OCI-LY7 (cell line): ENCODE measurements around the gene CMSS1. TPM values are rescaled to one million over a fixed set of nuclear protein-coding genes. Genes with fewer than 3 reads are reported as not detected.

Experiments used
- BruUV-seq: library from RNA; stranded (reverse); fragments of 400-500 nt; replicated peaks from 2 replicates; lab custom pipeline; 2021; lab: Mats Ljungman, UMichigan
- CTCF ChIA-PET: fragments of 300-600 bp; sonication (Branson Sonifier 250); formaldehyde crosslinking; loops from one replicate; lab custom pipeline; 2022; ENCODE audit warnings: antibody characterized with exemption; ENCODE audit not compliant: unreplicated experiment; lab: Charles Lee
- POLR2A ChIA-PET: fragments of 300-600 bp; sonication (Branson Sonifier 250); formaldehyde crosslinking; loops from one replicate; lab custom pipeline; 2022; ENCODE audit warnings: antibody characterized with exemption; lab: Charles Lee
- DNase-seq: peaks from one replicate; pipeline ENCODE4 v3.0.0-alpha.2; 2015; ENCODE audit warnings: low spot score
- H2AFZ ChIP-seq: fragments of 200-600 bp; sonication (generic), shearing (Covaris generic); 2 replicates; pipeline ENCODE4 v1.6.1; 2014; ENCODE audit warnings: mild to moderate bottlenecking, antibody characterized with exemption, low read length, moderate library complexity
- H3K27ac ChIP-seq: fragments of 200-600 bp; sonication (generic); 2 replicates; pipeline ENCODE4 v1.5.1; 2014; ENCODE audit warnings: mixed run types, low read depth, mild to moderate bottlenecking, moderate library complexity, low read length, inconsistent platforms; ENCODE audit not compliant: poor library complexity, severe bottlenecking
- H3K36me3 ChIP-seq: fragments of 200-600 bp; sonication (generic); 2 replicates; pipeline ENCODE4 v1.6.1; 2014; ENCODE audit warnings: mild to moderate bottlenecking, antibody characterized with exemption, low read length, moderate library complexity, mixed read lengths; ENCODE audit not compliant: insufficient read depth
- H3K4me1 ChIP-seq: fragments of 200-600 bp; sonication (generic); 2 replicates; pipeline ENCODE4 v1.5.1; 2014; ENCODE audit warnings: mild to moderate bottlenecking, low read length; ENCODE audit not compliant: insufficient read depth, poor library complexity, severe bottlenecking
- H3K4me2 ChIP-seq: fragments of 200-600 bp; sonication (generic); 2 replicates; pipeline ENCODE4 v1.6.1; 2014; ENCODE audit warnings: mild to moderate bottlenecking, low read length
- H3K4me3 ChIP-seq: fragments of 200-600 bp; sonication (generic); 2 replicates; pipeline ENCODE4 v1.5.1; 2014; ENCODE audit warnings: mild to moderate bottlenecking, low read depth, low read length; ENCODE audit not compliant: poor library complexity, severe bottlenecking
- H3K79me2 ChIP-seq: fragments of 200-600 bp; sonication (generic); 2 replicates; pipeline ENCODE4 v1.6.1; 2016; ENCODE audit warnings: low read depth, mild to moderate bottlenecking, low read length, moderate library complexity, mixed read lengths; ENCODE audit not compliant: insufficient read depth
- H3K9me2 ChIP-seq: fragments of 200-600 bp; sonication (generic); 2 replicates; pipeline ENCODE4 v1.6.1; 2016; ENCODE audit warnings: mild to moderate bottlenecking, low read length, mixed read lengths; ENCODE audit not compliant: insufficient read depth
- H3K9me3 ChIP-seq: fragments of 200-600 bp; sonication (generic); 2 replicates; pipeline ENCODE4 v1.6.1; 2014; ENCODE audit warnings: mild to moderate bottlenecking, mixed run types, low read length, mixed read lengths
- H4K20me1 ChIP-seq: fragments of 200-600 bp; sonication (generic); 2 replicates; pipeline ENCODE4 v1.6.1; 2014; ENCODE audit warnings: mild to moderate bottlenecking, antibody characterized with exemption, low read length, moderate library complexity, mixed read lengths; ENCODE audit not compliant: insufficient read depth
- CTCF ChIP-seq: fragments of 200-600 bp; sonication (generic); conservative IDR thresholded peaks from 2 replicates; pipeline ENCODE4 v1.5.1; 2014; ENCODE audit warnings: mild to moderate bottlenecking, antibody characterized with exemption, low read length, moderate library complexity, mixed read lengths
- EZH2phosphoT487 ChIP-seq: fragments of 200-600 bp; sonication (generic); IDR thresholded peaks from 2 replicates; pipeline ENCODE4 v1.6.1; 2018; ENCODE audit warnings: low read depth, borderline replicate concordance, mild to moderate bottlenecking, mixed run types, antibody characterized with exemption, low read length, moderate library complexity, mixed read lengths
- intact Hi-C: fragments of 100-400 bp; cut with micrococcal nuclease; formaldehyde crosslinking; loops from one replicate; pipeline ENCODE4 v1.10.0; 2022; ENCODE audit not compliant: unreplicated experiment
- total RNA-seq, 2 experiments: library from RNA; depleted of rRNA in 1 of 2; stranded (reverse); fragments of >200 nt in 1 of 2; shearing (Covaris generic) in 1 of 2; gene quantifications; 2 replicates each; pipeline ENCODE4 v1.2.3, GENCODE V29; 2014 to 2022

CMSS1 gene
- total RNA-seq, 2 experiments from 2014 or later = 25.7 to 46.6 TPM

GRCh38 chr3:100159331-100160153, 341.9 kb downstream of the CMSS1 start:
- Histone ChIP-seq H3K4me2 (no peak overlapping the region), H4K20me1 (no peaks in the 10 kb centered on the region), H3K4me3 (no peak overlapping the region), H3K9me2 (0 out of 2 replicates have a peak, but pooled peaks cover 3% of the 10 kb centered on the region), H3K36me3 (peaks cover 6% of the 10 kb centered on the region; the same call in 1 of the 2 replicates), H3K27ac (no peak overlapping the region), H3K9me3 (peaks cover 10% of the 10 kb centered on the region), H3K4me1 (no peaks in the 10 kb centered on the region), H2AFZ (no peak overlapping the region), H3K79me2 (no peaks in the 10 kb centered on the region)
- intact Hi-C loops = no loop called here
- ChIA-PET CTCF (interaction anchor here (0.7 kb wide), 1 partner anchor 1449 kb away, joined by 3 read pairs; no protein-coding TSS in a partner anchor), POLR2A (interaction anchor here (0.6 kb wide), 1 partner anchor 81 kb away, joined by 3 read pairs; no protein-coding TSS in a partner anchor)
- no peak for TF ChIP-seq EZH2phosphoT487
- TF ChIP-seq CTCF = no peak
- BruUV-seq = no TSS peak
- DNase-seq = no peak

GRCh38 chr3:100160521-100160920, 342.9 kb downstream of the CMSS1 start:
- TF ChIP-seq EZH2phosphoT487 = no peak
- no peak for TF ChIP-seq CTCF
- H2AFZ ChIP-seq = no peak overlapping the region
- H3K27ac ChIP-seq = no peak overlapping the region
- 0 out of 2 replicates have a peak, but pooled peaks cover 3% of the 10 kb centered on the region for H3K9me2 ChIP-seq
- peaks cover 6% of the 10 kb centered on the region; the same call in 1 of the 2 replicates for H3K36me3 ChIP-seq
- H3K4me3 ChIP-seq = no peak overlapping the region
- H3K79me2 ChIP-seq = no peaks in the 10 kb centered on the region
- intact Hi-C loops = no loop called here
- H3K4me1 ChIP-seq = no peaks in the 10 kb centered on the region
- no peak for DNase-seq
- ChIA-PET POLR2A (interaction anchor here (0.8 kb wide), 1 partner anchor 29 kb away, joined by 3 read pairs; no protein-coding TSS in a partner anchor), CTCF (no interaction called here)
- BruUV-seq = no TSS peak
- H3K4me2 ChIP-seq = no peak overlapping the region
- H4K20me1 ChIP-seq = no peaks in the 10 kb centered on the region
- peaks cover 4% of the 10 kb centered on the region; the same call in 1 of the 2 replicates for H3K9me3 ChIP-seq

GRCh38 chr3:100163787-100164186, 346.1 kb downstream of the CMSS1 start:
- no peaks in the 10 kb centered on the region for H3K4me1 ChIP-seq
- no peaks in the 10 kb centered on the region for H4K20me1 ChIP-seq
- no peak overlapping the region for H3K27ac ChIP-seq
- CTCF ChIA-PET = no interaction called here
- no peaks in the 10 kb centered on the region for H3K9me2 ChIP-seq
- no TSS peak for BruUV-seq
- DNase-seq = no peak
- H3K36me3 ChIP-seq = no peaks in the 10 kb centered on the region
- intact Hi-C loops = no loop called here
- no peaks in the 10 kb centered on the region for H3K9me3 ChIP-seq
- H3K79me2 ChIP-seq = no peaks in the 10 kb centered on the region
- H3K4me2 ChIP-seq = no peak overlapping the region
- POLR2A ChIA-PET = interaction anchor here (0.8 to 1.4 kb wide), 3 partner anchors 21 to 105 kb away, joined by 3 to 6 read pairs (median 4); no protein-coding TSS in a partner anchor
- H2AFZ ChIP-seq = no peak overlapping the region
- no peak overlapping the region for H3K4me3 ChIP-seq
- no peak for TF ChIP-seq EZH2phosphoT487
- TF ChIP-seq CTCF = no peak
